SK-N-SH treated with all-trans-retinoic acid at 6 μM for 48 hours (cell line): ENCODE data around the gene SSBP2.

ENCODE experiments used
- ATAC-seq: fragments of 200-7000 bp; cut with Tn5 transposase; 3 replicates; pipeline ENCODE4 v1.9.1; 2020; ENCODE audit warnings: mild to moderate bottlenecking, moderate library complexity
- ARNTL ChIP-seq: fragments of 450-650 bp; formaldehyde crosslinking; IDR thresholded peaks from 2 replicates; pipeline ENCODE4 v1.5.0; 2020; ENCODE audit warnings: low read depth, mild to moderate bottlenecking, moderate library complexity, borderline replicate concordance
- BACH2 ChIP-seq: fragments of 250-450 bp; sonication (Bioruptor Pico); IDR thresholded peaks from 2 replicates; pipeline ENCODE4 v1.9.0; 2021; ENCODE audit warnings: mild to moderate bottlenecking, borderline replicate concordance
- CREB5 ChIP-seq: fragments of 250-450 bp; sonication (Bioruptor Pico); IDR thresholded peaks from 2 replicates; pipeline ENCODE4 v1.5.1; 2020; ENCODE audit warnings: low read depth, mild to moderate bottlenecking, moderate library complexity
- CSDC2 ChIP-seq: fragments of 250-450 bp; sonication (Bioruptor Pico); IDR thresholded peaks from 2 replicates; pipeline ENCODE4 v1.5.0; 2020; ENCODE audit warnings: mild to moderate bottlenecking, moderate library complexity
- ESRRG ChIP-seq: fragments of 250-450 bp; sonication (Bioruptor Pico); IDR thresholded peaks from 2 replicates; pipeline ENCODE4 v1.6.1; 2021; ENCODE audit warnings: mild to moderate bottlenecking
- GLIS3 ChIP-seq: fragments of 250-450 bp; sonication (Bioruptor Pico); IDR thresholded peaks from 2 replicates; pipeline ENCODE4 v1.5.0; 2020; ENCODE audit warnings: mild to moderate bottlenecking, moderate library complexity
- ISL1 ChIP-seq: fragments of 250-450 bp; sonication (Bioruptor Pico); IDR thresholded peaks from 2 replicates; pipeline ENCODE4 v2.1.2; 2022; ENCODE audit warnings: mild to moderate bottlenecking, moderate library complexity
- OSR1 ChIP-seq: fragments of 250-450 bp; sonication (Bioruptor Pico); IDR thresholded peaks from 2 replicates; pipeline ENCODE4 v1.8.0; 2022; ENCODE audit warnings: moderate library complexity, mild to moderate bottlenecking, inconsistent platforms
- PPARA ChIP-seq: fragments of 250-450 bp; sonication (Bioruptor Pico); IDR thresholded peaks from 2 replicates; pipeline ENCODE4 v1.5.0; 2020; ENCODE audit warnings: mild to moderate bottlenecking, borderline replicate concordance
- RARB ChIP-seq: fragments of 250-450 bp; sonication (Bioruptor Pico); IDR thresholded peaks from 2 replicates; pipeline ENCODE4 v1.8.0; 2021; ENCODE audit warnings: mild to moderate bottlenecking, moderate library complexity
- SNAI2 ChIP-seq: fragments of 250-450 bp; sonication (Bioruptor Pico); IDR thresholded peaks from 2 replicates; pipeline ENCODE4 v1.5.0; 2020; ENCODE audit warnings: mild to moderate bottlenecking, moderate library complexity
- TCF4 ChIP-seq: fragments of 250-450 bp; sonication (Bioruptor Pico); IDR thresholded peaks from 2 replicates; pipeline ENCODE4 v1.8.0; 2021; ENCODE audit warnings: mild to moderate bottlenecking, moderate library complexity, borderline replicate concordance
- TOX ChIP-seq: fragments of 250-450 bp; sonication (Bioruptor Pico); IDR thresholded peaks from 2 replicates; pipeline ENCODE4 v1.8.0; 2021; ENCODE audit warnings: mild to moderate bottlenecking, moderate library complexity, borderline replicate concordance
- ZC3H10 ChIP-seq: fragments of 250-450 bp; sonication (Bioruptor Pico); IDR thresholded peaks from 2 replicates; pipeline ENCODE4 v1.5.1; 2021; ENCODE audit warnings: mild to moderate bottlenecking, moderate library complexity
- ZFP3 ChIP-seq: fragments of 250-450 bp; sonication (Bioruptor Pico); IDR thresholded peaks from 2 replicates; pipeline ENCODE4 v1.5.0; 2020; ENCODE audit warnings: mild to moderate bottlenecking, moderate library complexity
- ZFP30 ChIP-seq: fragments of 450-650 bp; formaldehyde crosslinking; IDR thresholded peaks from 2 replicates; pipeline ENCODE4 v1.5.0; 2022; ENCODE audit warnings: mild to moderate bottlenecking, moderate library complexity
- ZNF565 ChIP-seq: fragments of 450-650 bp; formaldehyde crosslinking; conservative IDR thresholded peaks from 2 replicates; pipeline ENCODE4 v1.5.0; 2020; ENCODE audit warnings: low read depth, mild to moderate bottlenecking, moderate library complexity
- ZNF70 ChIP-seq: fragments of 450-650 bp; formaldehyde crosslinking; IDR thresholded peaks from 2 replicates; pipeline ENCODE4 v1.5.0; 2020; ENCODE audit warnings: mild to moderate bottlenecking, moderate library complexity
- ZNF8 ChIP-seq: fragments of 450-650 bp; formaldehyde crosslinking; IDR thresholded peaks from 2 replicates; pipeline ENCODE4 v1.5.0; 2020; ENCODE audit warnings: mild to moderate bottlenecking, moderate library complexity
- TF ChIP-seq, protein P1 (sequence below): fragments of 250-450 bp; sonication (Bioruptor Pico); IDR thresholded peaks from 2 replicates; pipeline ENCODE4 v1.5.1; 2021; ENCODE audit warnings: mild to moderate bottlenecking, moderate library complexity
- TF ChIP-seq, protein P2 (sequence below): fragments of 250-450 bp; sonication (Bioruptor Pico); IDR thresholded peaks from 2 replicates; pipeline ENCODE4 v1.8.0; 2020; ENCODE audit warnings: mild to moderate bottlenecking, moderate library complexity, borderline replicate concordance
- TF ChIP-seq, protein P3 (sequence below): fragments of 250-450 bp; sonication (Bioruptor Pico); IDR thresholded peaks from 2 replicates; pipeline ENCODE4 v1.5.0; 2020; ENCODE audit warnings: mild to moderate bottlenecking, moderate library complexity
- TF ChIP-seq, protein P4 (sequence below): fragments of 250-450 bp; sonication (Bioruptor Pico); IDR thresholded peaks from 2 replicates; pipeline ENCODE4 v1.8.0; 2021; ENCODE audit warnings: low read depth, mild to moderate bottlenecking, moderate library complexity, borderline replicate concordance

SSBP2 gene

DNA sequence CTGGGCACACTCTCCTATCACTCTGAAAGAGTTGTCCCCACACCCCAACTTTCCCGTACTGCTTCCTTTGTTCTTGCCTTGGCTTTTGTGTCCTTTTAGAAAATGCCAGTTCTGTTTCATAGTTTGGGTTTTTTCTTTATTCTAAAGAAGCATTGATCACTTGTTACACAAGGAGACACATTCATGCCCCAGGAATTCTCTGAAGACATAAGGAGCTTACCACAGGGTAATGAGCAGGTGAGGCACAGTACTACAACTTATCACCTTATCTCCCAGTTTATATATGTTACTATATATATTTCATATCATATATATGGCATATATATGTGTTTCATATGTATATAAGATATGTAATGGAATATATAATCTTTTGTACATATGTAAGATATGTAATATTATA lies 6.5 kb upstream of the SSBP2 start:
- no peak for ATAC-seq
- TF ChIP-seq RARB (CRISPR knock-in tag): no peak
- TF ChIP-seq ZFP3: no peak
- TF ChIP-seq CSDC2: no peak
- TF ChIP-seq, protein P1, sequence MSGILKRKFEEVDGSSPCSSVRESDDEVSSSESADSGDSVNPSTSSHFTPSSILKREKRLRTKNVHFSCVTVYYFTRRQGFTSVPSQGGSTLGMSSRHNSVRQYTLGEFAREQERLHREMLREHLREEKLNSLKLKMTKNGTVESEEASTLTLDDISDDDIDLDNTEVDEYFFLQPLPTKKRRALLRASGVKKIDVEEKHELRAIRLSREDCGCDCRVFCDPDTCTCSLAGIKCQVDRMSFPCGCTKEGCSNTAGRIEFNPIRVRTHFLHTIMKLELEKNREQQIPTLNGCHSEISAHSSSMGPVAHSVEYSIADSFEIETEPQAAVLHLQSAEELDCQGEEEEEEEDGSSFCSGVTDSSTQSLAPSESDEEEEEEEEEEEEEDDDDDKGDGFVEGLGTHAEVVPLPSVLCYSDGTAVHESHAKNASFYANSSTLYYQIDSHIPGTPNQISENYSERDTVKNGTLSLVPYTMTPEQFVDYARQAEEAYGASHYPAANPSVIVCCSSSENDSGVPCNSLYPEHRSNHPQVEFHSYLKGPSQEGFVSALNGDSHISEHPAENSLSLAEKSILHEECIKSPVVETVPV (CRISPR knock-in tag): no peak
- TF ChIP-seq ZFP30 (CRISPR knock-in tag): no peak
- TF ChIP-seq OSR1: no peak
- TF ChIP-seq, protein P2, sequence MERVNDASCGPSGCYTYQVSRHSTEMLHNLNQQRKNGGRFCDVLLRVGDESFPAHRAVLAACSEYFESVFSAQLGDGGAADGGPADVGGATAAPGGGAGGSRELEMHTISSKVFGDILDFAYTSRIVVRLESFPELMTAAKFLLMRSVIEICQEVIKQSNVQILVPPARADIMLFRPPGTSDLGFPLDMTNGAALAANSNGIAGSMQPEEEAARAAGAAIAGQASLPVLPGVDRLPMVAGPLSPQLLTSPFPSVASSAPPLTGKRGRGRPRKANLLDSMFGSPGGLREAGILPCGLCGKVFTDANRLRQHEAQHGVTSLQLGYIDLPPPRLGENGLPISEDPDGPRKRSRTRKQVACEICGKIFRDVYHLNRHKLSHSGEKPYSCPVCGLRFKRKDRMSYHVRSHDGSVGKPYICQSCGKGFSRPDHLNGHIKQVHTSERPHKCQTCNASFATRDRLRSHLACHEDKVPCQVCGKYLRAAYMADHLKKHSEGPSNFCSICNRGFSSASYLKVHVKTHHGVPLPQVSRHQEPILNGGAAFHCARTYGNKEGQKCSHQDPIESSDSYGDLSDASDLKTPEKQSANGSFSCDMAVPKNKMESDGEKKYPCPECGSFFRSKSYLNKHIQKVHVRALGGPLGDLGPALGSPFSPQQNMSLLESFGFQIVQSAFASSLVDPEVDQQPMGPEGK: no peak
- TF ChIP-seq BACH2 (CRISPR knock-in tag): no peak
- TF ChIP-seq ISL1 (CRISPR knock-in tag): no peak
- no peak for TF ChIP-seq CREB5 (CRISPR knock-in tag)
- no peak for TF ChIP-seq ZC3H10 (CRISPR knock-in tag)
- no peak for TF ChIP-seq ARNTL (CRISPR knock-in tag)
- TF ChIP-seq ZNF70 (CRISPR knock-in tag): no peak
- no peak for TF ChIP-seq TCF4 (CRISPR knock-in tag)
- TF ChIP-seq, protein P3, sequence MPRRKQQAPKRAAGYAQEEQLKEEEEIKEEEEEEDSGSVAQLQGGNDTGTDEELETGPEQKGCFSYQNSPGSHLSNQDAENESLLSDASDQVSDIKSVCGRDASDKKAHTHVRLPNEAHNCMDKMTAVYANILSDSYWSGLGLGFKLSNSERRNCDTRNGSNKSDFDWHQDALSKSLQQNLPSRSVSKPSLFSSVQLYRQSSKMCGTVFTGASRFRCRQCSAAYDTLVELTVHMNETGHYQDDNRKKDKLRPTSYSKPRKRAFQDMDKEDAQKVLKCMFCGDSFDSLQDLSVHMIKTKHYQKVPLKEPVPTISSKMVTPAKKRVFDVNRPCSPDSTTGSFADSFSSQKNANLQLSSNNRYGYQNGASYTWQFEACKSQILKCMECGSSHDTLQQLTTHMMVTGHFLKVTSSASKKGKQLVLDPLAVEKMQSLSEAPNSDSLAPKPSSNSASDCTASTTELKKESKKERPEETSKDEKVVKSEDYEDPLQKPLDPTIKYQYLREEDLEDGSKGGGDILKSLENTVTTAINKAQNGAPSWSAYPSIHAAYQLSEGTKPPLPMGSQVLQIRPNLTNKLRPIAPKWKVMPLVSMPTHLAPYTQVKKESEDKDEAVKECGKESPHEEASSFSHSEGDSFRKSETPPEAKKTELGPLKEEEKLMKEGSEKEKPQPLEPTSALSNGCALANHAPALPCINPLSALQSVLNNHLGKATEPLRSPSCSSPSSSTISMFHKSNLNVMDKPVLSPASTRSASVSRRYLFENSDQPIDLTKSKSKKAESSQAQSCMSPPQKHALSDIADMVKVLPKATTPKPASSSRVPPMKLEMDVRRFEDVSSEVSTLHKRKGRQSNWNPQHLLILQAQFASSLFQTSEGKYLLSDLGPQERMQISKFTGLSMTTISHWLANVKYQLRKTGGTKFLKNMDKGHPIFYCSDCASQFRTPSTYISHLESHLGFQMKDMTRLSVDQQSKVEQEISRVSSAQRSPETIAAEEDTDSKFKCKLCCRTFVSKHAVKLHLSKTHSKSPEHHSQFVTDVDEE: no peak
- no peak for TF ChIP-seq SNAI2
- TF ChIP-seq, protein P4, sequence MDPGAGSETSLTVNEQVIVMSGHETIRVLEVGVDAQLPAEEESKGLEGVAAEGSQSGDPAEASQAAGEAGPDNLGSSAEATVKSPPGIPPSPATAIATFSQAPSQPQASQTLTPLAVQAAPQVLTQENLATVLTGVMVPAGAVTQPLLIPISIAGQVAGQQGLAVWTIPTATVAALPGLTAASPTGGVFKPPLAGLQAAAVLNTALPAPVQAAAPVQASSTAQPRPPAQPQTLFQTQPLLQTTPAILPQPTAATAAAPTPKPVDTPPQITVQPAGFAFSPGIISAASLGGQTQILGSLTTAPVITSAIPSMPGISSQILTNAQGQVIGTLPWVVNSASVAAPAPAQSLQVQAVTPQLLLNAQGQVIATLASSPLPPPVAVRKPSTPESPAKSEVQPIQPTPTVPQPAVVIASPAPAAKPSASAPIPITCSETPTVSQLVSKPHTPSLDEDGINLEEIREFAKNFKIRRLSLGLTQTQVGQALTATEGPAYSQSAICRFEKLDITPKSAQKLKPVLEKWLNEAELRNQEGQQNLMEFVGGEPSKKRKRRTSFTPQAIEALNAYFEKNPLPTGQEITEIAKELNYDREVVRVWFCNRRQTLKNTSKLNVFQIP (CRISPR knock-in tag): no peak
- no peak for TF ChIP-seq PPARA
- no peak for TF ChIP-seq ZNF8

DNA sequence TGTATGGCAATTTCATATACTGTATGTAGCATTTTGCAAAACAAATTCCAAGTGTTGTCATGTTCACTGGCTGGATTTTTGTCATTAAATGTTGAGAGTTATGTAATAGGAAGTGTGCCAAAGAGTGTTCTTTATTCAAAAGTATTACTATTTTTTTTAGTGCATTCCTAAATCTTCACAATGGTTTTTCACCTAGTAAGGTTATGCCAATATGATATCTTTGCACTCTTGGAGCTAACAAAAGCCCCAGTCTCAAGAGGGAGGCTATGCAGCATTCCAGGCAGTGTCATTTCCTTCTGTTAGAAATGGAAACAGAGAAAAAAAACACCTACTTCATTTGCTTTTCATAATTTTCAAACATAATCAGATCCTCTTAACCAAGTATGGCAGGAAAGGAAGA lies 5.1 kb upstream of the SSBP2 start:
- ATAC-seq: no peak
- no peak for TF ChIP-seq ZFP3
- TF ChIP-seq GLIS3: no peak
- no peak for TF ChIP-seq TCF4 (CRISPR knock-in tag)
- TF ChIP-seq, protein P2: no peak
- TF ChIP-seq ISL1 (CRISPR knock-in tag): no peak
- no peak for TF ChIP-seq ZNF8
- TF ChIP-seq ESRRG (CRISPR knock-in tag): no peak
- TF ChIP-seq ZNF565 (CRISPR knock-in tag): no peak
- TF ChIP-seq TOX (CRISPR knock-in tag): no peak
- TF ChIP-seq, protein P3: no peak
- TF ChIP-seq, all 23 proteins: peak for 0
